Stimulated activated CD4-positive, alpha-beta T cell treated with anti-CD3 and anti-CD28 coated beads, Interleukin-12 subunit alpha, Interleukin-12 subunit beta, amount 100 ng/mL, for 24 hours (primary cell): Measurements from ENCODE around the gene SLC47A2.
"Not testable (repeated sequence)": the region's sequence is repeated elsewhere in the genome, so short reads cannot be mapped to it uniquely, and the experiment has no call there.

Source experiments
- DNase-seq, 2 experiments: peaks; one replicate each; pipeline ENCODE4 v3.0.0-alpha.2; 2020; ENCODE audit warnings: low read depth in 2 of 2

The SLC47A2 gene

DNA sequence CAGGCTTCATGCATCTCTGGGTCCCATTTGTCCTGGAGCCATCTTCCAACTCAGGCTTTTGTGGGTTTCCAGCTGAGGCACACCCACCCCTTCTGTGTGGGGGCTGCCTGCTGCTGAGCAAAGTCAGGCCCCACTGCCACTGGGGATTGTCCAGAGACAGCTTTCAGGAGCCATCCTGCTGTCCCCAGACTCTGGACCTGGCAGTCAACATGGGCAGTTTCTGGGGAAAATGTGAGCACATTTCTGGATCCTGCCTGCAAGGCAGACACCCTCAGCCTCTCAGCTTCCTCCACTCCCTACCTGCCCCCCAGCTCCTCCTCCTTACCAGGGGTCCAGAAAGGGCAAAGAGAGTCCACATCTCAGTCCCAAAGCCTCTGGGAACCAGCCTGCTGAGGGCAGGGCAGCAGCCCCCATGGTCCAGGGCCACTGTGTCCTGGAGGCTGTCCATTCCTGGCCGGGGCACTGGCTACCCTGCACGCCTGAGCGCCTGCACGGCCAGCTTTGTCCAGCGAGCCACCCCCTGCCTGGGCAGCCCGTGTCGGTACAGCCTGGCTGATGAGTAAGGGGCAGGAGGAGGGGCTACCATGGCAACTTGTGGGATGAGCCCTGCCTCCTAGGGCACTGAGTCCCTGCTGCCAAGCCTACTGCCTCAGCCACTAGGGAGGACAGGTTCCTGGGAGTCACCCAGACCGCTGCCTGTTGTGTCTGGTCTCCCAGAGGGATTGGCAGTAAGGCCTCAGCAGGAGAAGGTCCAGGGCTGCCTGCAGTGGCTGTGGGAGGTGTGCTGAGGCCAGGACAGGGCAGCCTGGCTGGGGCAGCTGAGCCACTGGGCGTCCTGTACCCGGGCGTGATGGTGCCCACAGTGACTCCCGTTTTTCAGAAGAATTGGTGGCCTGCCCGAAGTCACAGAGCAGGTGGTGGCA is at the start of gene SLC47A2:
TSS of gene SLC47A2 (minus strand) at position 477 of the 923 bp plus-strand sequence. CDS start at position 448, 29 bp downstream.
- DNase-seq, result no peak

DNA sequence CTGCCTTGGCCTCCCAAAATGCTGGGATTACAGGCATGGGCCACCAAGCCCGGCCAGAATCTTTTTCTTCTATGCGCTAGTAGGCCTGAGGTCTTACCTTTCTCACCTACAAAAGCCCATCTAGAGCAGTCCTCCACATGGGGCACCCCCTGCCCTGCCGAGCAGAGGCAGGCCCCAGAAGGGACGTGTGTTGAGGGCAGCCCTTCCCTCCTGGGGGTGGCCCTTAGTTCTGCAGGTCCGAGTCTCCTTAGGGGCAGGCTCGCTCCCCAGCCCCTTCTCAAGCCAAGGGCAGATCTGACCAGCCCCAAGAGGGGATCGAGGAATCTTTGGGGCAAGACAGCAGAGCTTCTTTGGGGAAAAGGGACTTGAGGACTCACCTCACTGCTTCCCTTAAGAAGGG is 49.6 kb upstream of the SLC47A2 start:
- no peak for DNase-seq

DNA sequence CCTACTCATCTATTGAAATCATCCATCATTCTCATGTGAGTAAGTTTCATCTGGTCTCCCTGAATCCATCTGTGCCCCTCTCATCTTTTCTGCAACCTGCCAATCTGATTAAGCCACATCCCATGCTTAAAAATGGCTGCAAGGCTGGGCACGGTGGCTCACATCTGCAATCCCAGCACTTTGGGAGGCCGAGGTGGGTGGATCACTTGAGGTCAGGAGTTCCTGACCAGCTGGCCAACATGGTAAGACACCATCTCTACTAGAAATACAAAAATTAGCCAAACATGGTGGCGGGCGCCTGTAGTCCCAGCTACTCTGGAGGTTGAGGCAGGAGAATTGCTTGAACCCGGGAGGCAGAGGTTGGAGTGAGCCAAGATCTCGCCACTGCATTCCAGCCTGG is 47.6 kb upstream of the SLC47A2 start:
- DNase-seq, result not testable (repeated sequence)

GRCh38 chr17:19763416-19763815 is 47.0 kb upstream of the SLC47A2 start:
- DNase-seq, result no peak

DNA sequence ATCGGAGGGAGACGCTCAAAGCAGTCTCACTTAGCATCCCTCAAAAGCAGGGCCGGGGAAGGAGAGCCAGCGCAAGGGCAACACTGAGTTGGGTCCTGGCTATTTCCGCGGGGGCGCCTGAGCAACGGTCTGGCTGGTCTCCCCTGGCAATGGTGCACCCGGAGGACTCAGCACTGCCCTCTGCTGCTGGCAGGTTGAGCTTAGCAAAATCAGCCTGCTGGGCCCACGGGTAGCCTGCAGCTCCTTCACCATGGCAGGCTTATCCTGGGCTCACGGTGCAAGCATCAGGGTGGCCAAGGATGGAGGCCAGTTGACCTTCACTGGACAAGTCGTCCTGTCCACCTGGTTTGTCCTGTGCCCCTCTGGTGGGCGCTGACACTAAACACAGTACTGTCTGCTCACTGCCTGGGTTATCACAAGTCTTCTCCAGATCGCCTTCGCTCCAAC is 46.2 kb upstream of the SLC47A2 start:
- peak; percentile 26 to 40 for DNase-seq

DNA sequence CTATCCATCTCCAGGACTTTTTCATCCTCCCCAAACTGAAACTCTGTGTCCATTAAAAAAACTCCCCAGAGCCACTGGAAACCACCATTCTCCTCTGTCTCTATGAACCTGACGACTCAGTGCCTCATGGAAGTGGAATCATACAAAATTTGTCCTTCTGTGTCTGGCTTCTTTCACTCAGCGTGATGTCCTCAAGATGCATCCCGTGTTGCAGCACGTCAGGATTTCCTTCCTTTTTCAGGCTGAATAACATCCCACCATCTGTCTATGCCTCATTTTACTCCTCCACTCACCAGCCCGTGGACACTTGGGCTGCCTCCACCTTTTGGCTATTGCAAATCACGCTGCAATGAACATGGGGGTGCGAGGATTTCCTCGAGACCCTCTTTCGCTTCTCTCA is 44.4 kb upstream of the SLC47A2 start:
- no peak for DNase-seq

DNA sequence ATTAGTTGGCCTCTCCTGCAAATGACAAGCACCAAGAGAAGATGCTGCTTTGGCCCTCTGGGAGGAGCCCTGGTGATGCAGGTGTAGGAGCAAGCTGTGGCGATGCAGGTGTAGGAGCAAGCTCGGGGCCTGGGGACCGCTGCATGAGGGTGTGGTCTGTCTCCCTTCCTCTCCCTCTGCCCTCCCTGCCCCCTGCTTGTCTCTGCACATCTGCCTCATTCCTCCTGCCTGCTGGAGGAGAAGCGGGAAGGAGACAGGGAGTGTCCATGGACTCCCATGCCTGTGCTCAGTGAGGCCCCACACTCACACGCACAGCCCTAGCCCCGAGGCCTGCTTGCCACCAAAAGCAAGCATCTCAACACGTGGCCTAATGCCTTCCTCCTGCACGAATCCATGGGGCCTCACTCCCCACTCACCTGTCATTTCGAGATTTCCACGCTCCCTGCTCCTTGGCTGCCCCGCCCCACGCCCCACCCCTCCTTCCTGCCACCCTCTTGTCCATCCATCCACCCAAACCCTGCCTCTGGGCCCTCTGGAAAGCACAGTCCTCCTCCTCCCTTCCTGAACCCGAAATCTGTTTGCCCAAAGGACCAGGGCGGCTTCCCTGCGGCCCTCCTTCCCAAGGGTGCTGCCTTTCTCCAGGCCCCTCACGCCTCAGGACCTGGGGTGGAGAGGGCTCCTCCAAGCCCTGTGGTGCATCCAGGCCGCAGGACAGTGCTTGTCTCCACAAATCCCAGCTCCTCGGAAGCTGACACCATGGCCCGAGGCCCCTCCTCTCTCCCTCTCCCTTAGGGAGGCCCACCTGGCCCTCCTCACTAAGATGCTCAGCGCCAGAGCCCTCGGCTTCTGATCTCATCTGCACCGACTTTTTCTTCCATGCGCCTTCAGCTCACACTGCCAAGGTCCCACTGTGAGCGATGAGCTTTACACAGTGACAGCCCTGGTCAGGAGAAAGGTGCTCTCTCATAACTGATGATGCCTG is 43.5 kb upstream of the SLC47A2 start:
- DNase-seq, result no peak

DNA sequence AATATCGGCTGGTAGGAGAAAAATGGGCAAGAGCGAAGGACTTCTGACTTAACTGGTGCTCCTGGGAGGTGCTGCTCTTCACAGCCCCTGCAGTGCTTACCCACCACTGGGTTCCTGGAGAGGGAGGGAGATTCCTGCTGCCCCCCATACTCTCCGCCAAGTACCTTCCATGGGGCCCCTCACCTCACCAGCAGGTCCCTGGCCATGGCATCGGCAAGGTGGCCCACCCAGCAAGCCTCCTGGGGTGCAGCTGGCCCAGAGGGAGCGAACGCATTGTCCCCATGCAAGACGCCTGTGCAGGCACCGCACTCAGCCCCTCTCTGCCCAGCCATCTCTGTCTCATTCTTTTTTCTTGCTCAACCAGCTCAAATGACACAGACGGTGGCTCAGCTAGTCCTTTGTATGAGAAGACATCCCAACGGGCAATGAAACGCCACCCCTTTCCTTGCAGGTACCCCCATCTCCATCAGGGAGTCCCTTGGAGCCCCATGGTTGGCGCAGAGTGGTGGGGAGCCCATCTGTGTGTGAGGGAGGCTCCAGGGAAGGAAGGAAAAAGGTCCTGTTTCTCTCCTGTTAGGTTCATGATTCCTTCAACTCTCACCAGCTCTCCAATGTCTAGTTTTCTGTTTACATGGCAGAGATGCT is 41.3 kb upstream of the SLC47A2 start:
- DNase-seq, result no peak

DNA sequence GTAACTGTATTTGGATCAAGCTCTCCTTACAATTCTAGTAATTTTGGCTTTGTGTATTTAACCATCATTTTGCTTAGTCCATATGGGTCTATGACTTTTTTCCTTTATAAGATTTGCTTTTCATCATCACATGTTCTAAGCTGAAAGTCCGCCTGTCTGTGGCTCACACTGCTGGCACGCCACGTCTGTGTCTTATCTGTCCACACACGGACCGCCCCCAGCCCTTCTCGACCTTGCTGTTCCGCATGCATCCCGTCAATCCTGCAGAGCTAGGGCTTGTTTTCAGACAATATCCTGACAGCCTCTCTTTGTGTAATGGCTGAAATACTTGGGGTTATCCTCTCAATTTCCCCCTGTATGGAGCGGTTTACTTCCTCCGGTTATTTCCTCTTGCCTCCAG is 40.2 kb upstream of the SLC47A2 start:
- no peak for DNase-seq

- no peak for DNase-seq
These were observed 39.6 kb upstream of the SLC47A2 start for GRCh38 chr17:19755821-19756510.

DNA sequence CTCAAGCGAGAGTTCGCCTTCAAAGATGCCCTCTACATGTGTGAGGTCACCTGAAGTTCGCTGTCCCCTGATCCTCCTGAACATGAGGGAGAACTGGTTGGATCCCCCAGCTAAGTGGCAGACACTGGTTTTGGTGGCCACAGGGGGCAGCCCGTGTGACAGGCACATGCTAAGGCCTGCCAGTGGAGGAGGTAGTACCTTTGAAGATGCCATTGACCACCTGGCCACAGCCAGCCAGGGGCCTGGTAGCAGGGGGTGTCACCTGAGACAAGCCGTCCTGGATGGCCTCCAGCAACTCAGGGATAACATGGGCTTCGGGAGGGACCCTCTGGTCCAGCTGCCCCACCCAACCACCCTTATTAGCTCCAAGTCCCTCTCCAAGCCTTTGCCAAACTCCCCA is 39.0 kb upstream of the SLC47A2 start:
- DNase-seq, result no peak

GRCh38 chr17:19753661-19754463 is 37.5 kb upstream of the SLC47A2 start:
- DNase-seq, result no peak

GRCh38 chr17:19753051-19753509 is 36.7 kb upstream of the SLC47A2 start:
- no peak for DNase-seq

- no peak for DNase-seq
These were observed 36.0 kb upstream of the SLC47A2 start for GRCh38 chr17:19752216-19753050.

GRCh38 chr17:19750835-19751234 is 34.5 kb upstream of the SLC47A2 start:
- no peak for DNase-seq

DNA sequence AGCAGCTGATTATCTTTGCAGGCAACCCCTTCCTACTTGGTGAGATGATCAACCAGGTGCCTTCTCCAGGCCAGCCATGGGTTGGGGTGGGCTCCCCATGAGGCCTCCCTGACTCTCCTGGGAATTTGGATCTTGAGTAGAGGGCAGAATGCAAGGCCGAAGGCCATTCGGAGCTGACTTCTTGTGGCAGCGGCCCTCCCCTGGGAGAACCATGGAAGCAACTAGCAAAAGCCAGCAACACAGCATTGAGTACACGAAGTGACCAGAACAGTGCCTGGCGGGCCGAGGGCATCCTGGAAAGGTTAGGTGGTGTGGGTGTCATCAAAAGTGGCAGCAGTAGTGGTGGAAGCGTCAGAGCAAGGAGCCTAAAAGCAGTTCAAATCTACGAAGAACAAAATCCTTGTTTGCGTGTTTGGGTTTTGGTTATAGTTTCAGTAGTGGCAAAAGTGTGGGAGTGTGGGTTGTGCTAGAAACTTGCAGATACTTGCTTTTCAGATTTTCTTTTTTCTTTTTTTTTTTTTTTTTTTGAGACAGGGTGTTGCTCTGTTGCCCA is 33.7 kb upstream of the SLC47A2 start:
- DNase-seq, result no peak

- DNase-seq, result no peak
These were observed 32.4 kb upstream of the SLC47A2 start for GRCh38 chr17:19748807-19749193.

DNA sequence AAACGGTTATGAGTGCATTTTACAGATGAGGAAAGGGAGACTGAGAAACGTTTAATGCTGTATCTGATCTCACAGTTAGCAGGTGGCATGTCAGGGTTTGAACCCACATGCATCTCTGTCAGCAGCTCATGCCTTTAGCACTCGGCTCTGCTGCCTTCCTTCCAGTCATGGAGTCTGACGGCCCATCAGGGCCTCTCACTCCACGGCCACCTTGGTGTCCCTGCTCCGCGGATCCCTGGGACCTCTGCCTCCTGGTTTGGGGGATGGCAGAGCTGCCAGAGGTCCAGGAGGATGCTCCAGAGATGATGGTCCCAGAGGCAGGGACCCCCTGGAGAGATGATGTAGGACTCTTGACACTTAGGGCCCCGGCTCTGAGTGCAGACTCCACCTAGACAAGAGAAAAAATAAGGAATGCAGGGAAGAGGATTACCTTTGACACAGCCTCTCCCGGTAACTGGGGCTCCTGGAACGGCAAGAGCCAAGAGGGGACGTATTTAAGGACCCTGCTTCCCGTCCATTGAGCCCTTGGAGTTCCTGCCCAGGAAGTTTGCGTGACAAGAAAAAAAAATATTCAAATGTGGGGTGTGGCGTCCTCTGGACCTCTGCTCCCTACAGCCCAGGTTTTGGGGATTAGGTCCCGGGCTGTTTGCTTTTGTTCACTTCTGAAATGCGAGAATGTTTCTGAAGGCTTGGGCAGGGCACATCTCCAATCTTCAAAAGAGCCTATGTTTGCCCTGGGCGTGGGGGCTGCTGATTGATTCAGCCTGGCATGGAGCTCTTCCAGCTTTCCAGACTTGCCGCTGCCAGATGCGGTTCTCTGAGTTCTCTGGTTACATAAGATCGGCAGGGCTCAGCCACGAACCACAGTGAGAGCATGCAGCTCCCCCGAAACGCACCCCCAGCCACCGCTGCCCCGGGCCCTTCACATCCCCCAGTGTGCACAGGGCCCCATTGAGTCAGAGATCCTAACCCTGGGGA is 31.7 kb upstream of the SLC47A2 start, which contains the start of gene ALDH3A1:
TSS of gene ALDH3A1 (minus strand) at position 470 of the 978 bp plus-strand sequence. CDS start 3,169 bp downstream, outside the sequence.
- no peak for DNase-seq
